Activated T-helper 1 cell treated with Interleukin-2 at 50 U/mL for 16 hours (primary cell): Measurements from ENCODE around the gene MAP3K9.
"Not testable (repeated sequence)": the region's sequence is repeated elsewhere in the genome, so short reads cannot be mapped to it uniquely, and the experiment has no call there.

ENCODE experiments used
- DNase-seq: peaks from one replicate; pipeline ENCODE4 v3.0.0-alpha.2; 2020; ENCODE audit warnings: low read depth

MAP3K9 gene

GRCh38 chr14:70809225-70810219 lies at the start of gene MAP3K9:
TSS of gene MAP3K9 (minus strand) at chr14:70809513. CDS start at chr14:70809171, 342 bp downstream.
- peak; percentile 85 for DNase-seq

- no peak for DNase-seq
Measured at GRCh38 chr14:70858641-70859040, 49.3 kb upstream of the MAP3K9 start.

- no peak for DNase-seq
Measured at GRCh38 chr14:70857496-70857890, 48.2 kb upstream of the MAP3K9 start.

DNA sequence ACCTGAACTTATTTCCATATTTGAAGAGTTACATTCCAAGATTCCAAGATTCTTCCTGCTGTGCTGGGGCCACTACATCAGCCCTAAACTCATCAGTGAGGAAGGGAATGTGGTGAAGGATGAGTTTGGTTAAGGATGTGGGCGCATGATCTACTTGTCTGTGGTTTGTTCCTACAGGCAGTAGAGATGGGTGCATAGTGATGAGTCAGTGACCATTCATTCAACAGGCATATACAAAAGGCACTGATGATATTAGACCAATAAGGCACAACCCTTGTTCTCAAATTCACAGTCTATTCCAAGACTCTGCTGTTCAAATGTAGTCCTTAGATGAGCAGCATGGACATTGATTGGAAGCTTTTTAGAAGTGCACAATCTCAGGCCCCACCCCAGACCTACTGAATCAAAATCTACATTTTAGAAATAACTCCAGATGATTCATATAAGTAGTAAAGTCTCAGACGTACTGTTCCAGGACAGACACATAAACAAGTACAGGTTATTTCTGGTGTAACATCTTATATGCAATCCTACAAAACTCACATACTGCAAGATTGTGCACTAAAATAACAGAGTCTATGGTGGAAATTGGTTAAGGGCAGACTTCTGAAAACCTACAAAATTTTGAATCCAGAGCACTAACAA lies 47.7 kb upstream of the MAP3K9 start:
- DNase-seq, result no peak

- DNase-seq, result no peak
Measured at GRCh38 chr14:70855486-70855885, 46.2 kb upstream of the MAP3K9 start.

- not testable (repeated sequence) for DNase-seq
Measured at GRCh38 chr14:70853658-70854057, 44.3 kb upstream of the MAP3K9 start.

GRCh38 chr14:70847406-70848090 lies 38.2 kb upstream of the MAP3K9 start:
- DNase-seq, result no peak

DNA sequence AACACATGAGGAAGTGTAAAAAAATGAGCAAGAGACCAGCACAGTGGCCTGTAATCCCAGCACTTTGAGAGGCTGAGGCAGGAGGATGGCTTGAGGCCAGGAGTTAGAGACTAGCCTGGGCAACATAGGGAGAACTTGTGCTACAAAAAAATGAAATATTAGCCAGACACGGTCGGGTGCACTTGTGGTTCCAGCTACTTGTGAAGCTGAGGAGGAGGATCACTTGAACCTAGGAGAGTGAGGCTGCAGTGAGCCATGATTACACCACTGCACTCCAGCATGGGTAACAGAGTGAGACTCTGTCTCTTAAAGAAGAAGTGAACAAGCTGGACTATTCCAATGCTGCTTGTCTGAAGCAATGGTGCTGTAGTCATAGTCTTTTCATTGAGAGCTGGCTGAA lies 36.3 kb upstream of the MAP3K9 start:
- no peak for DNase-seq

DNA sequence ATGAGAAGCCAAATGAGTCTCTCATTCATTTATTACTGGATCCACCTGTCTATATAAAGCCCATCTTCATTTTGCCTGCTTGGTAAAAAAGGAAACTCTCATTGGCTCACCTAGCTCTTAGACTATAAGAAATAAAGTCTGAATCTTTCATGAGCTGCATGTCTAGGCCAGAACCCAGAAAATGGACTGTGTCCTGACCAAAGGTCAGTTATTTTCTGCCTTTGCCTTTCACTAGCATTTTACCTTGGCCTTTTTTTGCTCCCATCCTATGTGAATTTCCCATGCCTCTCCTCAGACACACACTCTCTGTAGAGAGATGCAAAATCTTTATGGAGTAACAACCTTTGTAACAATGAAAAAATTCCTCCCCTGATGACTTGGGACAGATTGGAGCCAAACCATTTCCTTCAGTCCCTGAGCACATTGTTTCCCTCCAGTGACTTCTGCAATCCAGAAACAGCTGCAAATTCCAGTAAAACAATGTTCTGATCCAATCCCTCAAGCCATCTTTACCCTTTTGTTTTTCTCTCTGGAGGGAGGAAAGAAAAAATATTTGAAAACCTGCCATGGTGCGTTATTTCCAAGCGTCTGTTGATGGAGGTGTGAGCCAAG lies 33.6 kb upstream of the MAP3K9 start:
- DNase-seq, result no peak

DNA sequence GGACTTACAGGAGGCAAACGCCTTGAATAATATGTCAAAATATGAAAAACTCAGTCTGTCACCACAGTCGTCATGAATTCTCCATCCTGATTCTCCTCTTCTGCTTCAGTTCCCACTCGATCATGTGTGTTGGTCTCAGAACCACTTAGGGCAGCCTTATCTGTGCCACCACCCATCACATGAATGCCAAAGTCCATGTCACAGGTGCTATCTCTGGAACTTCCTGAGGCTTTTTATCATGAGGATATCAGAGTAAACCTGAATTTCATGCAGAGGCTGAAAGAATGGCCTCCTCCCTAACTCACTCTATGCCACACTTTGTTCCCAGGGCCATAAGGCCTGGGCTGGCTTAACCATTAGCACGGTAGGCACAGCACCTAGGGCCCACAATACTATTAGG lies 28.8 kb upstream of the MAP3K9 start:
- no peak for DNase-seq

- no peak for DNase-seq
Measured at GRCh38 chr14:70836946-70837345, 27.6 kb upstream of the MAP3K9 start.

DNA sequence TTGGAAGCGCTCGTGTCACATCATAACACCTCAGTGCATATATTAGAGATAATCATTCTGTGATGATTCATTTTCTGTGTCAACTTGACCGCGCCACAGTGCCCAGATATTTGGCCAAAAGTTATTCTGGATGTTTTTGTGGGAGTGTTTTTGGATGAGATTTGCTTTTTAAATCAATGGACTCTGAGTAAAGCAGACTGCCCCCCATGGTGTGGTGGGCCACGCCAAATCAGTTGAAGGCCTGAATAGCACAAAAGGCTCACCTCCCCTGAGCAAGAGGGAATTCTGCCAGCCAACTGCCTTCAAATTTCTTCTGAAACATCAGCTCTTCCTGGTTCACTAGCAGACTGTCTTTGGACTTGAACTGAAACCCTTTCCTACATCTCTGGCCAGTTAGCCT lies 24.6 kb upstream of the MAP3K9 start:
- DNase-seq, result no peak

DNA sequence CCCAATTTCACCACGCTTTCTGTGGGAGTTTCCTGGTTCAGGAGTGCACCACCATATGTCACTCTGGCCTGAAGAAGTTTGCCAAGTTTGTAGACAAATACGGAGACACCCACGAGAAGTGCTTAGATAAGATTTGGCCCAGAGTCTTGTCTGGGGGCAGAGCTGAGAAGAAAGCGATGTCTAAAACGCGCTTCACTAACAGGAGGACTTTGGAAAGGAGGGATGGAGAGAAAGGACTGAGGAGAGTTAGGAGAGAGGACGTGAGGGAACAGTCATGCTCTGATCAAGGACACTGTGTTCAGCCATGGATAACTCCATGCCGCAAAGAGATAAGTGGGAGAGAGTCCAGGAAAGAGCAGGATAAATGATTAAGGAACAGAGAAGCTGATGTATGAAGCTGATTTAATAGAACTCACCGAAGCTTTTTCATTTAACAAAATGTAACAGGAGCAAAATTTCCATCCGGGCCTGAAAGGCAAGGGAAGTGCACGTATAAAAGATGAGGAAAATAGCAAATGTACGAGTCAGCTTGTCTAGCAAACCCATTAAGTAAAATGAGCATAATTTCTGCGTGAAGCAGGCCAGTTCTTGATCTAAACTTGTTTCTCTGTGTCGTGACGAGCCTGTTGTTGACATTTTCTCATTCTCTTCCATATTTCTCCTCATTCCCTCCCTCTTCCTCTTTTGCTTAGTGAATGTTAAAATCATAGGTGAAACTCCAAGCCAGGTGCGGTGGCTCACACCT lies 23.4 kb upstream of the MAP3K9 start:
- DNase-seq, result no peak

DNA sequence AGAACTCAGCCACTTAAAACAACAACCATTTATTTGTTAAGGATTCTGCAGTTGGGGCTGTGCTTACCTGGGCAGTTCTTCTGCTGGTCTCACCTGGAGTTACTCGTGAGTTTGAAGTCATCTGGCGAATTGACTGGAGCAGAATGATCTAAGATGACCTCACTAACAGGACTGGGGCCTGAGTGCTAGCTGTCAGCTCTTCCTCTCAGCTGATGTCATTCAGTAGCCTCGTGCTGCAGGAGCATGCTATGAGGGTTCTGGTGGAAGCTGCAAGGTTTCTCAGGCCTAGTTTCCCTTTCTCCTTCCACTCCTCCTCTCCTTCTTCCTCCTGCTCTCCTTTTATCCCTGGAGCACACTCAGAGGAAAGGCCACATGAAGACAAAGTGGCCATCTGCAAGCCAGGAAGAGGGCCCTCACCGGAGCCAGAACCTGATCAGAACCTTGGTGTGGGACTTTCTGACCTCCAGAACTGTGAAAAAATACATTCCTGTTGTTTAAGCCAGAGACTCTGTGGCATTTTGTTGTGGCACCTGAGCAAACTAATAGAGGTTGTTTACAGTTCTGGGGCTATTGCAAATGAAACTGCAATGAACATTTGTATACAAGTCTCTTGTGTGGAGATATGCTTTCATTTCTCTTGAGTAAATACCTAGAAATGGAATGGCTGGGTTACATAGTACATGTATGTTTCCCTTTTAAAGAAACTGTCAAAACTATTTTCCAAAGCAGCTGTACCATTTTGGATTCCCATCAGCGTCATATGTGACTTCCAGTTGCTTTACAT lies 21.9 kb upstream of the MAP3K9 start:
- no peak for DNase-seq

- no peak for DNase-seq
Measured at GRCh38 chr14:70828188-70828587, 18.9 kb upstream of the MAP3K9 start.

- DNase-seq, result no peak
Measured at GRCh38 chr14:70827752-70828151, 18.4 kb upstream of the MAP3K9 start.

DNA sequence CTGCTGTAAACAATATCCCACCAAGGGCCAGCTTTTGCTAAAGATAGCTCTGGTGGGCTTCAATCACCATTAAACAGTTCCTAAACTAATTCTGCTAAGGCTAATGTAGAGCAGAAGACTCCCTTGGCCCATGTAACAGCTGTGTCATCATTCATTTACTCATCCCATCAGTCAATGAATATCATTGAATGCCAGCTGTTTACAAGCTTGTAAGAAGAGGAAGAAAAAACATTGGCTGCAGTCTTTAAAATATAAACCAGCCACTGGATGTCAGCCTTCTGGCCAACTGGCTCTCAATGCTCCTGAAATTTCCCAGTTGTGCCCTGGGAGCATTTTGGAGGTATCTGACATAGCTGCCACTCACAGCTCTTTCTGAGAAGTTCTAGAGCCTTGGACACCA lies 18.0 kb upstream of the MAP3K9 start:
- no peak for DNase-seq

GRCh38 chr14:70823281-70823680 lies 14.0 kb upstream of the MAP3K9 start:
- no peak for DNase-seq

GRCh38 chr14:70822530-70823185 lies 13.3 kb upstream of the MAP3K9 start:
- DNase-seq, result no peak
